ENCODE results near the gene CLSTN3. TPM values are rescaled to one million over a fixed set of nuclear protein-coding genes. Genes with fewer than 3 reads are reported as not detected.

The CLSTN3 gene
- total and polyA plus RNA-seq, 2 donors (not counting 3 experiments of a cell fraction or from before 2014, with no cell fraction given) = 27.8 to 45.9 TPM

DNA sequence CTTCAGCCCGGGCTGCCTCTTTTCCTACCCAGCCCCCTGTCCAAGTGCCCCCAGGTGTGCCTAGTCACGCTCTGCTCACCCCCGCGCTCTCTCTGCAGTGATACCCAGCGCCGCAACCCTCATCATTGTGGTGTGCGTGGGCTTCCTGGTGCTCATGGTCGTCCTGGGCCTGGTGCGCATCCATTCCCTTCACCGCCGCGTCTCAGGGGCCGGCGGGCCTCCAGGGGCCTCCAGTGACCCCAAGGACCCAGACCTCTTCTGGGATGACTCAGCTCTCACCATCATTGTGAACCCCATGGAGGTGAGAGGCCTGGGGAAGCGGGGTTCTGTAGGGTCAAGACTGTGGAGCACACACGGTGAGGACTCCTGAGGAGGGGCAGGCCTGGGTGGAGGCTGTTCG is 27.2 kb downstream of the CLSTN3 start:
- CTCF ChIA-PET = interaction anchor here (1.7 kb wide), 1 partner anchor 15 kb away, joined by 5 read pairs; no protein-coding TSS in a partner anchor
- H3K9ac ChIP-seq (replicated peaks; ENCODE audit: extremely low read depth, insufficient read depth, low read length) = no peak overlapping the region
- DNase-seq (ENCODE audit: low read depth, low spot score) (no peak), FAIRE-seq (no peak)
- POLR2A ChIA-PET = no interaction called here
- H4K20me1 ChIP-seq (replicated peaks; ENCODE audit: control insufficient read depth, extremely low read depth, insufficient read depth, low read length) = no peaks in the 10 kb centered on the region
- H3K4me3 ChIP-seq (replicated peaks in 1 of 3; ENCODE audit: insufficient read depth in 1 of 3, low read depth in 1 of 3, low read length in 3 of 3) = no peak overlapping the region
- TF ChIP-seq, protein P1, sequence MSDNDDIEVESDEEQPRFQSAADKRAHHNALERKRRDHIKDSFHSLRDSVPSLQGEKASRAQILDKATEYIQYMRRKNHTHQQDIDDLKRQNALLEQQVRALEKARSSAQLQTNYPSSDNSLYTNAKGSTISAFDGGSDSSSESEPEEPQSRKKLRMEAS (IDR thresholded peaks at IDR 0.05; ENCODE audit: insufficient read depth, insufficient read length) = no peak
- no peak for TF ChIP-seq FOS (IDR thresholded peaks at IDR 0.05; ENCODE audit: borderline replicate concordance, insufficient read depth, low read length)
- TF ChIP-seq GATA2 (IDR thresholded peaks at IDR 0.05; ENCODE audit: insufficient read depth, insufficient read length, low read depth, low read length) = no peak
- TF ChIP-seq, protein P2, sequence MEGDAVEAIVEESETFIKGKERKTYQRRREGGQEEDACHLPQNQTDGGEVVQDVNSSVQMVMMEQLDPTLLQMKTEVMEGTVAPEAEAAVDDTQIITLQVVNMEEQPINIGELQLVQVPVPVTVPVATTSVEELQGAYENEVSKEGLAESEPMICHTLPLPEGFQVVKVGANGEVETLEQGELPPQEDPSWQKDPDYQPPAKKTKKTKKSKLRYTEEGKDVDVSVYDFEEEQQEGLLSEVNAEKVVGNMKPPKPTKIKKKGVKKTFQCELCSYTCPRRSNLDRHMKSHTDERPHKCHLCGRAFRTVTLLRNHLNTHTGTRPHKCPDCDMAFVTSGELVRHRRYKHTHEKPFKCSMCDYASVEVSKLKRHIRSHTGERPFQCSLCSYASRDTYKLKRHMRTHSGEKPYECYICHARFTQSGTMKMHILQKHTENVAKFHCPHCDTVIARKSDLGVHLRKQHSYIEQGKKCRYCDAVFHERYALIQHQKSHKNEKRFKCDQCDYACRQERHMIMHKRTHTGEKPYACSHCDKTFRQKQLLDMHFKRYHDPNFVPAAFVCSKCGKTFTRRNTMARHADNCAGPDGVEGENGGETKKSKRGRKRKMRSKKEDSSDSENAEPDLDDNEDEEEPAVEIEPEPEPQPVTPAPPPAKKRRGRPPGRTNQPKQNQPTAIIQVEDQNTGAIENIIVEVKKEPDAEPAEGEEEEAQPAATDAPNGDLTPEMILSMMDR (IDR thresholded peaks at IDR 0.05; ENCODE audit: extremely low read depth in 1 of 2, insufficient read depth in 1 of 2, low read depth in 1 of 2, low read length in 2 of 2) = no peak
- TF ChIP-seq POLR2A (IDR thresholded peaks at IDR 0.05; ENCODE audit: low read depth, low read length) = no peak
- no peak for TF ChIP-seq POLR2AphosphoS5 (IDR thresholded peaks at IDR 0.05; ENCODE audit: insufficient read depth, low read depth, low read length)
- no TSS peak for BruUV-seq (replicated peaks)
- no peak overlapping the region for H3K4me2 ChIP-seq (ENCODE audit: insufficient read depth, low read length)
- intact Hi-C loops (cut with micrococcal nuclease) = no loop called here
- H3K4me1 ChIP-seq (ENCODE audit: control insufficient read depth, extremely low read depth, insufficient read depth, low read length) = no peaks in the 10 kb centered on the region
- no peak overlapping the region for H2AFZ ChIP-seq (ENCODE audit: low read depth, low read length)
- H3K9me1 ChIP-seq (replicated peaks; ENCODE audit: control insufficient read depth, extremely low read depth, insufficient read depth, low read length) = no peaks in the 10 kb centered on the region
- no peaks in the 10 kb centered on the region for H3K79me2 ChIP-seq (ENCODE audit: control insufficient read depth, insufficient read depth, low read length)
- peaks cover 2% of the 10 kb centered on the region in 2 experiments for H3K27me3 ChIP-seq (ENCODE audit: control insufficient read depth in 2 of 2, insufficient read depth in 2 of 2, low read length in 2 of 2)
- H3K27ac ChIP-seq (ENCODE audit: insufficient read depth, low read depth, low read length) = no peak overlapping the region
- H3K9me3 ChIP-seq (replicated peaks; ENCODE audit: control insufficient read depth, insufficient read depth, low read length) = no peaks in the 10 kb centered on the region
- peaks cover 0 to 8% of the 10 kb centered on the region in 2 experiments for H3K36me3 ChIP-seq (ENCODE audit: control insufficient read depth in 2 of 2, extremely low read depth in 1 of 2, insufficient read depth in 2 of 2, low read length in 2 of 2)
- dilution Hi-C loops (cut with MboI; ENCODE audit: extremely low pct_ligation_motif_present, low sequenced_read_pairs) = no loop called here

Measured in endothelial cell of umbilical vein (primary cell).